Immature natural killer cell (primary cell): ENCODE results near the gene SHBG. TPM values are rescaled to one million over a fixed set of nuclear protein-coding genes. Genes with fewer than 3 reads are reported as not detected.

Experiments
- DNase-seq, 3 donors: peaks; one replicate each; pipeline ENCODE4 v3.0.0; 2022; ENCODE audit warnings: mixed read lengths in 1 of 3
- H3K27ac Mint-ChIP-seq, 6 donors: one replicate each; pipeline ENCODE4 v1.8.0; 2020; ENCODE audit warnings: mixed read lengths in 6 of 6, mild to moderate bottlenecking in 5 of 6, inconsistent platforms in 4 of 6, moderate library complexity in 3 of 6
- H3K27me3 Mint-ChIP-seq, 3 donors: one replicate each; pipeline ENCODE4 v1.8.0; 2020 to 2021; ENCODE audit warnings: low read depth in 3 of 3, mild to moderate bottlenecking in 3 of 3, mixed read lengths in 3 of 3, moderate library complexity in 3 of 3, inconsistent platforms in 1 of 3
- H3K36me3 Mint-ChIP-seq, 3 donors: one replicate each; pipeline ENCODE4 v1.8.0; 2020; ENCODE audit warnings: mixed read lengths in 3 of 3, inconsistent platforms in 2 of 3, mild to moderate bottlenecking in 2 of 3
- H3K4me1 Mint-ChIP-seq, 2 donors: one replicate each; pipeline ENCODE4 v1.8.0; 2020; ENCODE audit warnings: inconsistent platforms in 2 of 2, mild to moderate bottlenecking in 2 of 2, mixed read lengths in 2 of 2, moderate library complexity in 1 of 2
- H3K4me3 Mint-ChIP-seq, 5 donors: one replicate each; pipeline ENCODE4 v1.8.0; 2020; ENCODE audit warnings: mild to moderate bottlenecking in 5 of 5, mixed read lengths in 5 of 5, inconsistent platforms in 3 of 5, moderate library complexity in 3 of 5
- H3K9me3 Mint-ChIP-seq, 6 donors: one replicate each; pipeline ENCODE4 v1.8.0; 2020; ENCODE audit warnings: mild to moderate bottlenecking in 6 of 6, mixed read lengths in 6 of 6, inconsistent platforms in 4 of 6, moderate library complexity in 3 of 6
- polyA plus RNA-seq, 3 donors: library from polyadenylated mRNA; unstranded; fragments of 300-500 nt; fragmentation: Illumina TruSeq; gene quantifications; one replicate each; pipeline ENCODE4 v1.2.3, GENCODE V29; 2021

Gene SHBG
- polyA plus RNA-seq, 3 donors from 2014 or later = not detected

- DNase-seq = no peak
- peaks cover 0 to 3% (median 0%) of the 10 kb centered on the region in 6 donors for H3K9me3 Mint-ChIP-seq
Measured at GRCh38 chr17:7673239-7673638, 43.3 kb downstream of the SHBG start.

GRCh38 chr17:7674934-7675333, 45.0 kb downstream of the SHBG start:
- Mint-ChIP-seq H3K4me3 (no peak overlapping the region), H3K36me3 (peaks cover 17 to 37% (median 36%) of the 10 kb centered on the region in 3 donors), H3K27me3 (no peaks in the 10 kb centered on the region), H3K27ac (no peak overlapping the region), H3K4me1 (peaks cover 0 to 2% of the 10 kb centered on the region in 2 donors), H3K9me3 (peaks cover 0 to 3% (median 0%) of the 10 kb centered on the region in 6 donors)
- DNase-seq = no peak

More at GRCh38 chr17:7673239-7673638, 43.3 kb downstream of the SHBG start:
- Mint-ChIP-seq H3K4me3 (no peak overlapping the region), H3K4me1 (no peaks in the 10 kb centered on the region), H3K27me3 (peaks cover 0 to 2% (median 0%) of the 10 kb centered on the region in 3 donors), H3K27ac (no peak overlapping the region), H3K36me3 (peaks cover 17 to 39% (median 36%) of the 10 kb centered on the region in 3 donors)

- H3K36me3 Mint-ChIP-seq = peaks cover 12 to 31% (median 30%) of the 10 kb centered on the region in 3 donors
- H3K9me3 Mint-ChIP-seq = peaks cover 0 to 3% (median 0%) of the 10 kb centered on the region in 6 donors
- no peak overlapping the region for H3K4me3 Mint-ChIP-seq
- no peaks in the 10 kb centered on the region for H3K27me3 Mint-ChIP-seq
- DNase-seq = no peak
- peak overlapping the region in 1 of 6 donors; percentile 47 for H3K27ac Mint-ChIP-seq
- H3K4me1 Mint-ChIP-seq = peaks cover 0 to 3% of the 10 kb centered on the region in 2 donors
Measured at GRCh38 chr17:7676533-7676932, 46.6 kb downstream of the SHBG start.

- peaks cover 4% of the 10 kb centered on the region in 2 donors for H3K4me1 Mint-ChIP-seq
- H3K9me3 Mint-ChIP-seq = peaks cover 0 to 3% (median 0%) of the 10 kb centered on the region in 6 donors
- H3K27me3 Mint-ChIP-seq = no peaks in the 10 kb centered on the region
- H3K27ac Mint-ChIP-seq = peak overlapping the region in 3 of 6 donors; percentile 23 to 26 (median 24)
- no peak for DNase-seq
- H3K4me3 Mint-ChIP-seq = no peak overlapping the region
- H3K36me3 Mint-ChIP-seq = peaks cover 12 to 27% (median 26%) of the 10 kb centered on the region in 3 donors
Measured at GRCh38 chr17:7677388-7678067, 47.6 kb downstream of the SHBG start.

Other genes with a start within 250 kb of the SHBG start
- gene TNK1, start 249.0 kb upstream of the SHBG start, polyA plus RNA-seq = under 1 TPM in 2 of 3 donors, not detected in 1; 0.21 to 0.29 TPM
- 10 to 100 TPM; 38.1 to 82.5 (median 54.2) TPM for gene PLSCR3, start 235.6 kb upstream of the SHBG start, polyA plus RNA-seq
- 100 to 1,000 TPM in 1 of 3 donors, 10 to 100 TPM in 2; 30.7 to 116 (median 60.7) TPM for gene TMEM256, start 226.0 kb upstream of the SHBG start, polyA plus RNA-seq
- not detected for gene NLGN2, start 222.3 kb upstream of the SHBG start, polyA plus RNA-seq
- not detected for gene SPEM1, start 209.8 kb upstream of the SHBG start, polyA plus RNA-seq
- not detected for gene SPEM2, start 204.5 kb upstream of the SHBG start, polyA plus RNA-seq
- gene SPEM3, start 201.3 kb upstream of the SHBG start, polyA plus RNA-seq = not detected
- 10 to 100 TPM; 15.9 to 27.9 (median 16.4) TPM for gene TMEM102, start 194.7 kb upstream of the SHBG start, polyA plus RNA-seq
- not detected for gene FGF11, start 190.6 kb upstream of the SHBG start, polyA plus RNA-seq
- gene CHRNB1, start 185.1 kb upstream of the SHBG start, polyA plus RNA-seq = 10 to 100 TPM; 32.4 to 41.3 (median 38.5) TPM
- 10 to 100 TPM in 1 of 3 donors, 1 to 10 TPM in 2; 4.4 to 25.8 (median 8.3) TPM for gene ZBTB4, start 150.5 kb upstream of the SHBG start, polyA plus RNA-seq
- gene SLC35G6, start 148.7 kb upstream of the SHBG start, polyA plus RNA-seq = not detected
- 10 to 100 TPM; 16.0 to 67.8 (median 25.7) TPM for gene POLR2A, start 145.8 kb upstream of the SHBG start, polyA plus RNA-seq
- gene TNFSF12, start 81.1 kb upstream of the SHBG start, polyA plus RNA-seq = 10 to 100 TPM; 32.1 to 69.9 (median 32.7) TPM
- 1 to 10 TPM; 1.4 to 6.1 (median 5.3) TPM for gene TNFSF13, start 71.4 kb upstream of the SHBG start, polyA plus RNA-seq
- gene SENP3, start 68.2 kb upstream of the SHBG start, polyA plus RNA-seq = 10 to 100 TPM; 17.5 to 19.4 (median 19.0) TPM
- 1 to 10 TPM; 1.9 to 6.5 (median 6.1) TPM for gene CD68, start 50.5 kb upstream of the SHBG start, polyA plus RNA-seq
- gene MPDU1, start 46.3 kb upstream of the SHBG start, polyA plus RNA-seq = 10 to 100 TPM; 31.6 to 44.0 (median 41.6) TPM
- gene SOX15, start 40.0 kb upstream of the SHBG start, polyA plus RNA-seq = not detected
- gene FXR2, start 15.2 kb upstream of the SHBG start, polyA plus RNA-seq = 10 to 100 TPM in 2 of 3 donors, 1 to 10 TPM in 1; 8.3 to 25.1 (median 10.4) TPM
- gene SAT2, start 2.3 kb upstream of the SHBG start, polyA plus RNA-seq = 10 to 100 TPM; 33.9 to 39.1 (median 35.4) TPM
- gene ATP1B2, start 20.8 kb downstream of the SHBG start, polyA plus RNA-seq = not detected
- 10 to 100 TPM; 17.0 to 39.7 (median 18.7) TPM for gene TP53, start 57.4 kb downstream of the SHBG start, polyA plus RNA-seq
- gene WRAP53, start 58.3 kb downstream of the SHBG start, polyA plus RNA-seq = 10 to 100 TPM; 18.5 to 24.8 (median 18.7) TPM
- gene EFNB3, start 75.1 kb downstream of the SHBG start, polyA plus RNA-seq = not detected
- under 1 TPM in 1 of 3 donors, not detected in 2; 0.26 TPM for gene DNAH2, start 87.6 kb downstream of the SHBG start, polyA plus RNA-seq
- under 1 TPM in 2 of 3 donors, not detected in 1; 0.03 to 0.40 TPM for gene KDM6B, start 204.1 kb downstream of the SHBG start, polyA plus RNA-seq
- not detected for gene TMEM88, start 224.9 kb downstream of the SHBG start, polyA plus RNA-seq
- 100 to 1,000 TPM; 131 to 346 (median 177) TPM for gene NAA38, start 227.4 kb downstream of the SHBG start, polyA plus RNA-seq
- 1 to 10 TPM in 2 of 3 donors, not detected in 1; 2.9 to 3.7 TPM for gene CYB5D1, start 227.9 kb downstream of the SHBG start, polyA plus RNA-seq